H1 (cell line): ENCODE measurements around the gene BTC. TPM values are rescaled to one million over a fixed set of nuclear protein-coding genes. Genes with fewer than 3 reads are reported as not detected.

Source experiments
- CTCF ChIA-PET: fragments of 300-600 bp; sonication (Branson Sonifier 250); formaldehyde crosslinking; loops from one replicate; lab custom pipeline; 2021; ENCODE audit not compliant: partially characterized antibody; lab: Charles Lee
- POLR2A ChIA-PET: fragments of 300-600 bp; sonication (Branson Sonifier 250); formaldehyde crosslinking; loops from one replicate; lab custom pipeline; 2021; ENCODE audit warnings: inconsistent platforms; ENCODE audit not compliant: partially characterized antibody; lab: Charles Lee
- DNase-seq, 2 experiments: peaks; one replicate each; pipeline versions ENCODE4 v3.0.0 to v3.0.0-alpha.2; 2010 to 2022; ENCODE audit warnings: low spot score in 2 of 2, low read depth in 1 of 2, mixed read lengths in 1 of 2
- FAIRE-seq: peaks from 2 replicates; lab custom pipeline; 2011; peaks lifted over from hg19 to GRCh38; lab: Jason Lieb, UNC
- H2AFZ ChIP-seq: 2 replicates; pipeline ENCODE4 v1.8.1; 2012; ENCODE audit warnings: low read length, inconsistent platforms
- H2AK5ac ChIP-seq: 2 replicates; pipeline ENCODE4 v1.6.1; 2013; ENCODE audit warnings: low read depth, low read length
- H2BK120ac ChIP-seq: replicated peaks from 2 replicates; pipeline ENCODE3; 2013; ENCODE audit warnings: low read depth, low read length, inconsistent platforms
- H2BK12ac ChIP-seq: 2 replicates; pipeline ENCODE4 v1.6.1; 2013; ENCODE audit warnings: low read depth, low read length
- H2BK15ac ChIP-seq: 2 replicates; pipeline ENCODE4 v1.6.1; 2013; ENCODE audit warnings: low read length
- H2BK20ac ChIP-seq: 2 replicates; pipeline ENCODE4 v1.6.1; 2013; ENCODE audit warnings: low read length
- H2BK5ac ChIP-seq: 2 replicates; pipeline ENCODE4 v1.6.1; 2013; ENCODE audit warnings: low read depth, low read length
- H3K14ac ChIP-seq: 2 replicates; pipeline ENCODE4 v1.6.1; 2013; ENCODE audit warnings: inconsistent platforms; ENCODE audit not compliant: insufficient read length
- H3K18ac ChIP-seq: 2 replicates; pipeline ENCODE4 v1.6.1; 2013; ENCODE audit warnings: low read length; ENCODE audit errors: extremely low read depth
- H3K23ac ChIP-seq: 2 replicates; pipeline ENCODE4 v1.6.1; 2013; ENCODE audit warnings: inconsistent platforms; ENCODE audit not compliant: insufficient read length
- H3K23me2 ChIP-seq: 2 replicates; pipeline ENCODE4 v1.6.1; 2013; ENCODE audit warnings: low read depth, low read length
- H3K27ac ChIP-seq: 2 replicates; pipeline ENCODE4 v1.6.1; 2011; ENCODE audit warnings: low read depth, low read length, inconsistent platforms
- H3K27me3 ChIP-seq, 4 experiments: replicated peaks in 1 of 4; 1 replicate in 1 of 4; 2 replicates in 3 of 4; pipeline versions ENCODE4 v1.6.1 to v1.8.1; 2011 to 2013; ENCODE audit warnings: low read length in 3 of 4, mild to moderate bottlenecking in 3 of 4, inconsistent platforms in 2 of 4, mixed read lengths in 2 of 4, moderate library complexity in 1 of 4; ENCODE audit not compliant: control insufficient read depth in 3 of 4, insufficient read depth in 3 of 4; ENCODE audit errors: extremely low read depth in 1 of 4
- H3K36me3 ChIP-seq, 4 experiments: 2 replicates each; pipeline versions ENCODE4 v1.6.1 to v1.8.1; 2011 to 2013; ENCODE audit warnings: mild to moderate bottlenecking in 4 of 4, low read length in 3 of 4, moderate library complexity in 2 of 4, control low read depth in 1 of 4, inconsistent platforms in 1 of 4; ENCODE audit not compliant: insufficient read depth in 4 of 4, control insufficient read depth in 2 of 4
- H3K4ac ChIP-seq: replicated peaks from 2 replicates; pipeline ENCODE3; 2013; ENCODE audit warnings: low read length, low read depth, mixed read lengths, inconsistent platforms; ENCODE audit not compliant: insufficient read length
- H3K4me1 ChIP-seq, 4 experiments: replicated peaks in 1 of 4; 1 replicate in 1 of 4; 2 replicates in 3 of 4; pipeline versions ENCODE4 v1.6.1 to v1.8.1; 2011 to 2013; ENCODE audit warnings: low read length in 3 of 4, inconsistent platforms in 2 of 4, mixed read lengths in 1 of 4; ENCODE audit not compliant: insufficient read depth in 4 of 4, control insufficient read depth in 3 of 4
- H3K4me2 ChIP-seq, 2 experiments: 2 replicates each; pipeline versions ENCODE4 v1.6.1 to v1.8.1; 2011 to 2013; ENCODE audit warnings: low read depth in 2 of 2, low read length in 2 of 2, control low read depth in 1 of 2, inconsistent platforms in 1 of 2, mild to moderate bottlenecking in 1 of 2; ENCODE audit not compliant: insufficient read depth in 1 of 2
- H3K4me3 ChIP-seq, 4 experiments: fragments of 200-600, 300-600 bp in 1 of 4; sonication (generic), shearing (Covaris generic), sonication (Bioruptor Twin) in 1 of 4; 2 replicates each; pipeline versions ENCODE4 v1.5.1 to v1.8.1; 2011 to 2016; ENCODE audit warnings: low read length in 4 of 4, low read depth in 3 of 4, control low read depth in 2 of 4, inconsistent platforms in 2 of 4, mild to moderate bottlenecking in 2 of 4, mixed read lengths in 1 of 4, moderate library complexity in 1 of 4; ENCODE audit not compliant: insufficient read depth in 2 of 4; ENCODE audit errors: extremely low read depth in 1 of 4
- H3K56ac ChIP-seq: replicated peaks from 2 replicates; pipeline ENCODE3; 2013; ENCODE audit warnings: low read depth, mild to moderate bottlenecking, mixed read lengths, low read length, inconsistent platforms; ENCODE audit not compliant: insufficient read length
- H3K79me1 ChIP-seq: 2 replicates; pipeline ENCODE4 v1.6.1; 2013; ENCODE audit warnings: low read depth, low read length, control low read depth
- H3K79me2 ChIP-seq, 2 experiments: 2 replicates each; pipeline versions ENCODE4 v1.6.1 to v1.8.1; 2012 to 2013; ENCODE audit warnings: low read length in 2 of 2, mild to moderate bottlenecking in 2 of 2, inconsistent platforms in 1 of 2; ENCODE audit not compliant: insufficient read depth in 2 of 2, control insufficient read depth in 1 of 2
- H3K9ac ChIP-seq, 4 experiments: replicated peaks in 1 of 4; 1 replicate in 1 of 4; 2 replicates in 3 of 4; pipeline versions ENCODE4 v1.6.1 to v1.8.1; 2011 to 2013; ENCODE audit warnings: low read depth in 3 of 4, low read length in 3 of 4, control low read depth in 2 of 4, mild to moderate bottlenecking in 2 of 4, moderate library complexity in 2 of 4, inconsistent platforms in 1 of 4; ENCODE audit errors: extremely low read depth in 1 of 4
- H3K9me3 ChIP-seq, 2 experiments: 2 replicates each; pipeline versions ENCODE4 v1.6.1 to v1.8.1; 2012 to 2013; ENCODE audit warnings: mild to moderate bottlenecking in 2 of 2, moderate library complexity in 2 of 2, control low read depth in 1 of 2, inconsistent platforms in 1 of 2, low read depth in 1 of 2, low read length in 1 of 2, mixed read lengths in 1 of 2; ENCODE audit not compliant: insufficient read depth in 2 of 2
- H4K20me1 ChIP-seq, 2 experiments: replicated peaks in 1 of 2; 2 replicates each; pipeline versions ENCODE3 to v1.8.1; 2011 to 2013; ENCODE audit warnings: inconsistent platforms in 2 of 2, low read length in 2 of 2, mild to moderate bottlenecking in 1 of 2; ENCODE audit not compliant: insufficient read depth in 2 of 2, control insufficient read depth in 1 of 2
- H4K5ac ChIP-seq: 2 replicates; pipeline ENCODE4 v1.6.1; 2013; ENCODE audit warnings: low read length, low read depth, mixed read lengths, inconsistent platforms; ENCODE audit not compliant: insufficient read length
- H4K8ac ChIP-seq: 2 replicates; pipeline ENCODE4 v1.8.0; 2013; ENCODE audit warnings: mild to moderate bottlenecking, moderate library complexity, low read length, inconsistent platforms; ENCODE audit not compliant: insufficient read depth; ENCODE audit errors: extremely low read depth
- H4K91ac ChIP-seq: replicated peaks from 2 replicates; pipeline ENCODE3; 2013; ENCODE audit warnings: low read length, mixed read lengths, inconsistent platforms; ENCODE audit not compliant: insufficient read length
- GTF2F1 ChIP-seq: IDR thresholded peaks from 2 replicates; pipeline ENCODE4 v1.6.1; 2012; ENCODE audit warnings: low read depth, low read length, improper control_type of control experiment, borderline replicate concordance
- MAX ChIP-seq: IDR thresholded peaks from 2 replicates; pipeline ENCODE4 v1.6.1; 2012; ENCODE audit warnings: inconsistent platforms
- YY1 ChIP-seq: IDR thresholded peaks from 2 replicates; pipeline ENCODE4 v1.6.1; 2011; ENCODE audit warnings: low read depth, mild to moderate bottlenecking, low read length
- WGBS, 2 experiments: shearing (Covaris generic) in 1 of 2; methylation state at CpG; one replicate each; pipeline versions ENCODE4 v1.1.6 to v1.1.7; 2013 to 2015; ENCODE audit warnings: low lambda C conversion rate in 2 of 2, mixed read lengths in 2 of 2, inconsistent platforms in 1 of 2, low coverage in 1 of 2, missing lambda C conversion rate in 1 of 2; ENCODE audit not compliant: insufficient replicate concordance in 2 of 2, insufficient coverage in 1 of 2, insufficient read length in 1 of 2; ENCODE audit errors: extremely low coverage in 1 of 2, missing lambda C conversion rate in 1 of 2; 5-methylcytosine and 5-hydroxymethylcytosine counted together
- polyA plus RNA-seq, 7 experiments: library from polyadenylated mRNA; depleted of rRNA in 3 of 7; stranded (reverse) in 5 of 7; unstranded in 2 of 7; fragments of >200 nt in 5 of 7; fragments of 200-250 nt in 2 of 7; gene quantifications; 1 replicate in 5 of 7; 2 replicates in 1 of 7; 4 replicates in 1 of 7; pipeline versions ENCODE4 v1.2.1 to v1.2.3, GENCODE V29; 2011 to 2013; ENCODE audit warnings: missing spikeins in 2 of 7, mixed read lengths in 2 of 7
- total RNA-seq: library from RNA; stranded (reverse); fragmentation: NEBNext Ultra II Directional; extraction: Animal tissue kit (Norgen Biotek cat#: 25700); gene quantifications from 2 replicates; pipeline ENCODE4 v1.2.1, GENCODE V29; 2021

Gene BTC
- total and polyA plus RNA-seq, 2 of the 8 experiments (the other 6 are each of a cell fraction or from before 2014, with no cell fraction given): 0.09 TPM; not detected in 1

- ChIA-PET POLR2A (interaction anchor here (0.7 kb wide), 1 partner anchor 258 kb away, joined by 5 read pairs; no protein-coding TSS in a partner anchor), CTCF (interaction anchor here (0.6 kb wide), 2 partner anchors 18 to 526 kb away, joined by 3 read pairs; no protein-coding TSS in a partner anchor)
- Histone ChIP-seq H2AFZ (peak overlapping the region; percentile 44; the same call in 1 of the 2 replicates), H3K4ac (no peak overlapping the region), H4K5ac (no peak overlapping the region), H3K56ac (no peak overlapping the region), H2BK120ac (no peak overlapping the region), H3K9me3 (no peaks in the 10 kb centered on the region), H4K91ac (no peak overlapping the region), H2BK5ac (no peak overlapping the region), H3K4me2 (no peak overlapping the region), H3K23ac (no peak overlapping the region), H3K36me3 (no peaks in the 10 kb centered on the region), H2BK20ac (no peak overlapping the region), H2BK12ac (no peak overlapping the region), H3K27me3 (no peaks in the 10 kb centered on the region), H2AK5ac (no peak overlapping the region), H3K4me1 (no peaks in the 10 kb centered on the region), H3K27ac (no peak overlapping the region), H3K79me2 (no peaks in the 10 kb centered on the region), H3K14ac (no peak overlapping the region), H3K9ac (no peak overlapping the region), H3K18ac (no peak overlapping the region), H3K4me3 (no peak overlapping the region), H3K23me2 (no peaks in the 10 kb centered on the region), H4K20me1 (no peaks in the 10 kb centered on the region), H3K79me1 (no peaks in the 10 kb centered on the region), H2BK15ac (no peak overlapping the region), H4K8ac (no peak overlapping the region)
- no peak for FAIRE-seq
- no peak for TF ChIP-seq GTF2F1
- TF ChIP-seq MAX: no peak
- no peak for TF ChIP-seq YY1
- WGBS, 2 experiments: 88% methylated on average over 3 of the region's 3 CpGs; no CpG with 5 or more reads in 1 of the 2 experiments
- no peak for DNase-seq
Measured at GRCh38 chr4:74800310-74800709, 6.0 kb upstream of the BTC start.
